Fibroblast of lung (primary cell): ENCODE measurements around the gene AATF.

Experiments used
- EZH2 ChIP-seq: IDR thresholded peaks from 2 replicates; pipeline ENCODE4 v1.5.1; 2012; ENCODE audit warnings: low read length, control low read depth, mild to moderate bottlenecking; ENCODE audit errors: missing control alignments
- TF ChIP-seq, protein P1 (sequence below), 2 donors: IDR thresholded peaks in 1 of 2; conservative IDR thresholded peaks in 1 of 2; 1 replicate in 1 of 2; 2 replicates in 1 of 2; pipeline ENCODE4 v1.5.1; 2011 to 2012; ENCODE audit warnings: low read length in 2 of 2, control low read depth in 1 of 2, inconsistent platforms in 1 of 2, low read depth in 1 of 2, mild to moderate bottlenecking in 1 of 2

DNA sequence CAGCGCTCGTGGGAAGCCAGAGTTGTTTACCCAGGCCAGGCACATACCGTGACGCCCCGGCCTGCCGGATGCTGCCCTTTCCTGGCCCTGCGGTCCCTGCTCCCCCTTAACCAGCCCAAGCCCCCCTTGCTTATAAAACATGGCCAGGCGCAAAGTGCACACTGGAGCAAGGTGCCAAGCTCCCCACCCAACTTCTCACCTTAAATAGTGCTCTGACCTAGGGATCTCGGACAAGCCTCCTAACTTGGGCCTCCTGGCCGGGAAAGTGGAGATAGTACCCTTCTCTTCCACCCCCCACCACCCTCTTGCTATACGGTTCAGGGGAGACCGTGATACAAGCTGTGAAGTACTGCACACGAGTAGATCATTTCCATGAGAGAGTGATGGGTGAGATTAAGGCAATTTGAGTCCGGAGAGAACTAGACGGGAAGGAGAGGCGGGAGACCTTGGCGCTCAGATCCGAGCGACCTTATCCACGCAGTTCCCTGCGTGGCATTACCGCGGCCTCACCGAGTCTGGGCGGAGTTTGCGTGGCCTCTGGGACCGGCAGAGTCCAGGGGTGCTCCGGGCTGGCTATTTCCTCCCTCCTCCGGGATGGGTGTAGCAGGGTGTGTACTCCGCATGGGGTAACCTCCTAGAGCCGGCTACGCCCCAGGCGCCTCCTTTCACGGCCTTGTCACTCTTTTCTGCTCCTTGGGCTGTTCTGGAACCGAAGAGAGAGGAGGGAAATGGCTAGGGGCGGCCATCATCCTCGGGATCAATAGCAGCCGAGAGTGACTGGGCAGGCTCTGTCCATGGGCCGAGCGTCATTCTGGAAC, 15.9 kb upstream of the AATF start:
- TF ChIP-seq, protein P1, sequence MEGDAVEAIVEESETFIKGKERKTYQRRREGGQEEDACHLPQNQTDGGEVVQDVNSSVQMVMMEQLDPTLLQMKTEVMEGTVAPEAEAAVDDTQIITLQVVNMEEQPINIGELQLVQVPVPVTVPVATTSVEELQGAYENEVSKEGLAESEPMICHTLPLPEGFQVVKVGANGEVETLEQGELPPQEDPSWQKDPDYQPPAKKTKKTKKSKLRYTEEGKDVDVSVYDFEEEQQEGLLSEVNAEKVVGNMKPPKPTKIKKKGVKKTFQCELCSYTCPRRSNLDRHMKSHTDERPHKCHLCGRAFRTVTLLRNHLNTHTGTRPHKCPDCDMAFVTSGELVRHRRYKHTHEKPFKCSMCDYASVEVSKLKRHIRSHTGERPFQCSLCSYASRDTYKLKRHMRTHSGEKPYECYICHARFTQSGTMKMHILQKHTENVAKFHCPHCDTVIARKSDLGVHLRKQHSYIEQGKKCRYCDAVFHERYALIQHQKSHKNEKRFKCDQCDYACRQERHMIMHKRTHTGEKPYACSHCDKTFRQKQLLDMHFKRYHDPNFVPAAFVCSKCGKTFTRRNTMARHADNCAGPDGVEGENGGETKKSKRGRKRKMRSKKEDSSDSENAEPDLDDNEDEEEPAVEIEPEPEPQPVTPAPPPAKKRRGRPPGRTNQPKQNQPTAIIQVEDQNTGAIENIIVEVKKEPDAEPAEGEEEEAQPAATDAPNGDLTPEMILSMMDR (conservative IDR thresholded peaks at IDR 0.05 in 1 of 2, IDR thresholded peaks at IDR 0.05 in 1 of 2; ENCODE audit: low read depth in 1 of 2, low read length in 2 of 2) = no peak
- peak; percentile 88 for TF ChIP-seq EZH2
